Measurements from ENCODE around the gene HOXD1. TPM values are rescaled to one million over a fixed set of nuclear protein-coding genes. Genes with fewer than 3 reads are reported as not detected.

The HOXD1 gene
- total and polyA plus RNA-seq, 2 donors (not counting 3 experiments of a cell fraction or from before 2014, with no cell fraction given): 6.6 to 10.4 TPM

GRCh38 chr2:176162911-176163671, 25.4 kb upstream of the HOXD1 start:
- no peaks in the 10 kb centered on the region for H3K79me2 ChIP-seq (ENCODE audit: control insufficient read depth, insufficient read depth, low read length)
- intact Hi-C loops (cut with micrococcal nuclease) (no loop called here), dilution Hi-C loops (cut with MboI; ENCODE audit: extremely low pct_ligation_motif_present, low sequenced_read_pairs) (no loop called here)
- ChIA-PET POLR2A (no interaction called here), CTCF (interaction anchor here (1.0 to 3.4 kb wide), 6 partner anchors 8 to 490 kb away, joined by 3 to 18 read pairs (median 4); no protein-coding TSS in a partner anchor)
- peaks cover 3% of the 10 kb centered on the region for H3K4me1 ChIP-seq (ENCODE audit: control insufficient read depth, extremely low read depth, insufficient read depth, low read length)
- no peak overlapping the region for H3K27ac ChIP-seq (ENCODE audit: insufficient read depth, low read depth, low read length)
- H2AFZ ChIP-seq (ENCODE audit: low read depth, low read length): no peak overlapping the region
- no peaks in the 10 kb centered on the region for H3K9me1 ChIP-seq (replicated peaks; ENCODE audit: control insufficient read depth, extremely low read depth, insufficient read depth, low read length)
- H3K9me3 ChIP-seq (replicated peaks; ENCODE audit: control insufficient read depth, insufficient read depth, low read length): no peaks in the 10 kb centered on the region
- no peak overlapping the region for H3K4me2 ChIP-seq (ENCODE audit: insufficient read depth, low read length)
- TF ChIP-seq MYC (IDR thresholded peaks at IDR 0.05; ENCODE audit: low read depth, low read length): no peak
- no peak for TF ChIP-seq JUN (IDR thresholded peaks at IDR 0.05; ENCODE audit: borderline replicate concordance, insufficient read depth, insufficient read length, low read depth)
- no peak for TF ChIP-seq MAX (IDR thresholded peaks at IDR 0.05; ENCODE audit: insufficient read depth, insufficient read length)
- no peak for TF ChIP-seq POLR2AphosphoS5 (IDR thresholded peaks at IDR 0.05; ENCODE audit: insufficient read depth, low read depth, low read length)
- TF ChIP-seq EZH2 (IDR thresholded peaks at IDR 0.05; ENCODE audit: borderline replicate concordance, low read depth, low read length, severe bottlenecking): no peak
- TF ChIP-seq FOS (IDR thresholded peaks at IDR 0.05; ENCODE audit: borderline replicate concordance, insufficient read depth, low read length): no peak
- TF ChIP-seq GATA2 (IDR thresholded peaks at IDR 0.05; ENCODE audit: insufficient read depth, insufficient read length, low read depth, low read length): no peak
- no peak for TF ChIP-seq CTCF (IDR thresholded peaks at IDR 0.05; ENCODE audit: extremely low read depth in 1 of 2, insufficient read depth in 1 of 2, low read depth in 1 of 2, low read length in 2 of 2)
- no peak for TF ChIP-seq POLR2A (IDR thresholded peaks at IDR 0.05; ENCODE audit: low read depth, low read length)
- DNase-seq (ENCODE audit: low read depth, low spot score) (no peak), FAIRE-seq (no peak)
- H3K4me3 ChIP-seq (replicated peaks in 1 of 3; ENCODE audit: insufficient read depth in 1 of 3, low read depth in 1 of 3, low read length in 3 of 3): no peak overlapping the region
- no peaks in the 10 kb centered on the region for H3K36me3 ChIP-seq (ENCODE audit: control insufficient read depth in 2 of 2, extremely low read depth in 1 of 2, insufficient read depth in 2 of 2, low read length in 2 of 2)
- H3K9ac ChIP-seq (replicated peaks; ENCODE audit: extremely low read depth, insufficient read depth, low read length): no peak overlapping the region
- no TSS peak for BruUV-seq (replicated peaks)
- H3K27me3 ChIP-seq (ENCODE audit: control insufficient read depth in 2 of 2, insufficient read depth in 2 of 2, low read length in 2 of 2): peaks cover 5 to 15% of the 10 kb centered on the region in 2 experiments
- no peaks in the 10 kb centered on the region for H4K20me1 ChIP-seq (replicated peaks; ENCODE audit: control insufficient read depth, extremely low read depth, insufficient read depth, low read length)

Measured in endothelial cell of umbilical vein (primary cell).